DOHH2 (cell line): Measurements from ENCODE around the gene ACO1.

ENCODE experiments used
- H3F3A ChIP-seq: fragments of 200-600 bp; sonication (generic), shearing (Covaris generic); 2 replicates; pipeline ENCODE4 v1.6.0; 2016; ENCODE audit warnings: antibody characterized with exemption, mild to moderate bottlenecking; ENCODE audit not compliant: control insufficient read depth, insufficient read depth
- H3K27ac ChIP-seq: fragments of 200-600 bp; sonication (generic); 2 replicates; pipeline ENCODE4 v1.5.1; 2014; ENCODE audit warnings: low read depth, mild to moderate bottlenecking, low read length, moderate library complexity
- H3K27me3 ChIP-seq: fragments of 200-600 bp; sonication (generic); 2 replicates; pipeline ENCODE4 v1.6.1; 2014; ENCODE audit warnings: mild to moderate bottlenecking, low read length, mixed read lengths; ENCODE audit not compliant: control insufficient read depth
- H3K36me3 ChIP-seq: fragments of 200-600 bp; sonication (generic); 2 replicates; pipeline ENCODE4 v1.6.1; 2014; ENCODE audit warnings: mild to moderate bottlenecking, low read length, moderate library complexity, mixed read lengths; ENCODE audit not compliant: control insufficient read depth
- H3K4me1 ChIP-seq: fragments of 200-600 bp; sonication (generic); 2 replicates; pipeline ENCODE4 v1.6.1; 2014; ENCODE audit warnings: mild to moderate bottlenecking, low read length, mixed read lengths; ENCODE audit not compliant: control insufficient read depth
- H3K4me2 ChIP-seq: fragments of 200-600 bp; sonication (generic); 2 replicates; pipeline ENCODE4 v1.6.0; 2014; ENCODE audit warnings: mild to moderate bottlenecking, low read length, moderate library complexity
- H3K4me3 ChIP-seq: fragments of 200-600 bp; sonication (generic); 2 replicates; pipeline ENCODE4 v1.5.1; 2014; ENCODE audit warnings: mild to moderate bottlenecking, low read length, mixed read lengths
- H3K79me2 ChIP-seq: fragments of 200-600 bp; sonication (generic); 2 replicates; pipeline ENCODE4 v1.6.1; 2014; ENCODE audit warnings: mild to moderate bottlenecking, low read length, mixed read lengths; ENCODE audit not compliant: control insufficient read depth
- H3K9me2 ChIP-seq: fragments of 200-600 bp; sonication (generic); replicated peaks from 2 replicates; pipeline ENCODE4 v1.6.1; 2014; ENCODE audit warnings: mild to moderate bottlenecking, low read length, mixed read lengths; ENCODE audit not compliant: control insufficient read depth
- H3K9me3 ChIP-seq: fragments of 200-600 bp; sonication (generic); 2 replicates; pipeline ENCODE4 v1.6.1; 2014; ENCODE audit warnings: antibody characterized with exemption, low read length, mixed read lengths; ENCODE audit not compliant: control insufficient read depth, insufficient read depth
- H4K20me1 ChIP-seq: fragments of 200-600 bp; sonication (generic); 2 replicates; pipeline ENCODE4 v1.6.0; 2014; ENCODE audit warnings: low read depth, mild to moderate bottlenecking, antibody characterized with exemption, low read length, moderate library complexity; ENCODE audit not compliant: control insufficient read depth, insufficient read depth
- EZH2phosphoT487 ChIP-seq: fragments of 200-600 bp; sonication (generic); IDR thresholded peaks from 2 replicates; pipeline ENCODE4 v1.6.1; 2017; ENCODE audit warnings: borderline replicate concordance, mild to moderate bottlenecking, antibody characterized with exemption, low read length, moderate library complexity, mixed read lengths
- TF ChIP-seq, protein P1 (sequence below): fragments of 200-600 bp; sonication (generic); IDR thresholded peaks from one replicate; pipeline ENCODE4 v1.5.1; 2014; ENCODE audit warnings: antibody characterized with exemption, mild to moderate bottlenecking, low read depth, low read length; ENCODE audit not compliant: poor library complexity, severe bottlenecking

ACO1 gene

DNA sequence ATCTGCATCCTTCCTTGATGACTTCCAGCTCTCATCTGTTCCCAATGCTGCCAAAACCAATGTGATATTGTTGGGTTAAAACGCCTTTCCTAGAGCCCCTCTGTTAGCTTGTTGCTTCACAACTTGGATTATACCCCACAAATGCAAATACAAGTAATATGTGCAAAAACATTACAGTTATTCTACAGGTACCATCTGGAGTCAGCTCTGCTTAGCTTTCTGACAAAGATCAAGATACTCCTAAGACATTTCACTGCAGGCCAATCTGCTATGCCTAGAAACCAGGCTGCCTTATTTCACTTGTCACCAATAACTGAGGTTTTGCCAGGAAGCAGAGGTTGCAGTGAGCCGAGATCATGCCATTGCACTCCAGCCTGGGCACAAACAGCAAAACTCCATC lies 36.9 kb upstream of the ACO1 start:
- Histone ChIP-seq H3K79me2 (no peaks in the 10 kb centered on the region), H3K36me3 (no peaks in the 10 kb centered on the region), H3F3A (no peaks in the 10 kb centered on the region), H3K4me1 (no peaks in the 10 kb centered on the region), H3K4me2 (no peak overlapping the region), H3K4me3 (no peak overlapping the region), H3K27me3 (no peaks in the 10 kb centered on the region), H3K9me3 (no peaks in the 10 kb centered on the region), H4K20me1 (no peaks in the 10 kb centered on the region), H3K9me2 (no peaks in the 10 kb centered on the region), H3K27ac (no peak overlapping the region)
- no peak for TF ChIP-seq EZH2phosphoT487
- TF ChIP-seq, protein P1, sequence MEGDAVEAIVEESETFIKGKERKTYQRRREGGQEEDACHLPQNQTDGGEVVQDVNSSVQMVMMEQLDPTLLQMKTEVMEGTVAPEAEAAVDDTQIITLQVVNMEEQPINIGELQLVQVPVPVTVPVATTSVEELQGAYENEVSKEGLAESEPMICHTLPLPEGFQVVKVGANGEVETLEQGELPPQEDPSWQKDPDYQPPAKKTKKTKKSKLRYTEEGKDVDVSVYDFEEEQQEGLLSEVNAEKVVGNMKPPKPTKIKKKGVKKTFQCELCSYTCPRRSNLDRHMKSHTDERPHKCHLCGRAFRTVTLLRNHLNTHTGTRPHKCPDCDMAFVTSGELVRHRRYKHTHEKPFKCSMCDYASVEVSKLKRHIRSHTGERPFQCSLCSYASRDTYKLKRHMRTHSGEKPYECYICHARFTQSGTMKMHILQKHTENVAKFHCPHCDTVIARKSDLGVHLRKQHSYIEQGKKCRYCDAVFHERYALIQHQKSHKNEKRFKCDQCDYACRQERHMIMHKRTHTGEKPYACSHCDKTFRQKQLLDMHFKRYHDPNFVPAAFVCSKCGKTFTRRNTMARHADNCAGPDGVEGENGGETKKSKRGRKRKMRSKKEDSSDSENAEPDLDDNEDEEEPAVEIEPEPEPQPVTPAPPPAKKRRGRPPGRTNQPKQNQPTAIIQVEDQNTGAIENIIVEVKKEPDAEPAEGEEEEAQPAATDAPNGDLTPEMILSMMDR = no peak

DNA sequence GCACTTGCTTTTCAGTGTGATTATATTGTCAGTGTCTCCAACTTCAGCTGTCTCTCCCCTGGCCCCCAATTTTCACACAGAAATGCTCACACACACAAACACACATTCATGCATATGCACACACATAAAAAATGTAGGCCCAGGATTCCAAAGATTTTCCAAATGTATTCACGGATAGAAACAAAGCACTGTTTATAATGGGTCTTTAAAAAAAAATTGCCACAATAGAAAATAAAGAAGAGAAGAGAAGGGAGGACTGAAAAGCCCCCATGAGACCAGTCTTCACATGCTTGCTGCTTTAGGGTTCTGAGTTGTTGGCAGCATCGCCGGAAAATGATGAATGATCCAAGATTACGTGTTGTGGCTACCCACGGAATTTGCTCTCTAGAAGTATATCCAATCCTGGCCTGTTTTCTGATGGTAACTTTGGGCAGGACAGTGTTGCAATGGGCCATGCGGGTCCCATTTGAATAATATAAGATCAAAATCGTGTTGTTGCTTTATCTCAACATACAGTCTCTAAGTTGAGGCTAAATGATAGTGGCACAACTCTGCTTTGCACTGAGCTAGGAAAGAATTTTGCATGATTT lies 36.2 kb upstream of the ACO1 start:
- Histone ChIP-seq H3K79me2 (no peaks in the 10 kb centered on the region), H3K27ac (no peak overlapping the region), H3K4me3 (no peak overlapping the region), H3F3A (no peaks in the 10 kb centered on the region), H3K4me1 (no peaks in the 10 kb centered on the region), H3K36me3 (no peaks in the 10 kb centered on the region), H3K9me2 (no peaks in the 10 kb centered on the region), H3K4me2 (no peak overlapping the region), H3K27me3 (no peaks in the 10 kb centered on the region), H4K20me1 (no peaks in the 10 kb centered on the region), H3K9me3 (no peaks in the 10 kb centered on the region)
- no peak for TF ChIP-seq EZH2phosphoT487
- TF ChIP-seq, protein P1 = no peak

DNA sequence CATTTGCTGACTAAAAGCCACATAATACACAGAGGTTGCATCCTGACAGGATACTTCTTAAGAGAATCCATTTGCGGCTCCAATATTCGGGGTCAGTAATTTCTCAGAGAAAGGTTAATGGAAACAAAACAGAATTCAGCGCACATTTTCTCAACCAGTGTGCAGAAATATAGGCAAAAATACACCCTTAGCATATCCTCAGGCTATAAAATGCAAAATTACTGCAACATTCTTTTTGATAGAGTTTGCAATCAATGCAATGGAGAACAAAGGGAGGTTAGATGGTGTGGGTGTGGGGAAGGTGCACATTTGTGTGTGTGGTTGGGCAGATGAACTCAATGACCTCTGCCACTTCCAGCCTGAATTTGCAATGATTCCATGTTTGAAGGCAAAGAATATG lies 35.4 kb upstream of the ACO1 start:
- Histone ChIP-seq H4K20me1 (no peaks in the 10 kb centered on the region), H3K4me3 (no peak overlapping the region), H3K4me2 (no peak overlapping the region), H3K79me2 (no peaks in the 10 kb centered on the region), H3K36me3 (no peaks in the 10 kb centered on the region), H3F3A (no peaks in the 10 kb centered on the region), H3K27me3 (no peaks in the 10 kb centered on the region), H3K27ac (no peak overlapping the region), H3K9me2 (no peaks in the 10 kb centered on the region), H3K9me3 (no peaks in the 10 kb centered on the region), H3K4me1 (no peaks in the 10 kb centered on the region)
- TF ChIP-seq, protein P1 = no peak
- no peak for TF ChIP-seq EZH2phosphoT487
